D721Med (cell line): ENCODE results near the gene CCNI2.

Experiments
- DNase-seq: peaks from one replicate; pipeline ENCODE4 v3.0.0; 2011; ENCODE audit warnings: low spot score; ENCODE audit not compliant: insufficient read length
- FAIRE-seq: peaks from 2 replicates; lab custom pipeline; 2011; peaks lifted over from hg19 to GRCh38; lab: Jason Lieb, UNC
- CTCF ChIP-seq: IDR thresholded peaks from 2 replicates; pipeline ENCODE4 v1.5.1; 2012; ENCODE audit warnings: mild to moderate bottlenecking, control low read depth; ENCODE audit not compliant: insufficient read depth; ENCODE audit errors: missing control alignments

CCNI2 gene

GRCh38 chr5:132729896-132730295 lies 17.3 kb upstream of the CCNI2 start:
- no peak for FAIRE-seq
- no peak for DNase-seq
- no peak for TF ChIP-seq CTCF

DNA sequence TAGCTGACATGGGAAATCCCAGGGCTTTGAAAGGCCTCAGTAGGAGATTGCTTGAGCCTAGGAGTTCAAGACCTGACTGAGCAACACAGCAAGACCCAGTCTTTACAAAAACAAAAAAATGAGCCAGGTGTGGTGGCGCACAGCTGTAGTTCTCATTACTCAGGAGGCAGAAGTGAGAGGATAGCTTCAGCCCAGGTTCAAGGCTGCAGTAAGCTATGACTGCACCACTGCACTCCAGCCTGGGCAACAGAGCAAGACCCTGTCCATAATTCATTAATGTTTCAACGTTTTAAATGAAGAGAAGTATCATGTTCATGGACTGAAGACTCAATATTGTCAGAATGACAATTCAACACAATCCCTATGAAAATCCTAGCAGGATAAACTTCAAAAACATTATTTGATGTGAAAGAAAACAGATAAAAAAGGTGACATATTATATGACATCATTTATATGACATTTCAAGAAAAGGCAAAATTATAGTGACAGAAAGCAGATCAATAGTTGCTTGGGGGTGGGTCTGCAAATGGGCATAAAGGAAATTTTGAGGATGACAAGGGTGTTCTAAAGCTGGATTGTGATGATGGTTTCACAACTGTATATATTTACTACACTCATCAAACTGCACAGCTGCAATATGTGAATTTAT lies 13.6 kb upstream of the CCNI2 start:
- DNase-seq: no peak
- no peak for FAIRE-seq
- no peak for TF ChIP-seq CTCF

GRCh38 chr5:132734687-132735086 lies 12.5 kb upstream of the CCNI2 start:
- no peak for DNase-seq
- FAIRE-seq: no peak
- no peak for TF ChIP-seq CTCF

DNA sequence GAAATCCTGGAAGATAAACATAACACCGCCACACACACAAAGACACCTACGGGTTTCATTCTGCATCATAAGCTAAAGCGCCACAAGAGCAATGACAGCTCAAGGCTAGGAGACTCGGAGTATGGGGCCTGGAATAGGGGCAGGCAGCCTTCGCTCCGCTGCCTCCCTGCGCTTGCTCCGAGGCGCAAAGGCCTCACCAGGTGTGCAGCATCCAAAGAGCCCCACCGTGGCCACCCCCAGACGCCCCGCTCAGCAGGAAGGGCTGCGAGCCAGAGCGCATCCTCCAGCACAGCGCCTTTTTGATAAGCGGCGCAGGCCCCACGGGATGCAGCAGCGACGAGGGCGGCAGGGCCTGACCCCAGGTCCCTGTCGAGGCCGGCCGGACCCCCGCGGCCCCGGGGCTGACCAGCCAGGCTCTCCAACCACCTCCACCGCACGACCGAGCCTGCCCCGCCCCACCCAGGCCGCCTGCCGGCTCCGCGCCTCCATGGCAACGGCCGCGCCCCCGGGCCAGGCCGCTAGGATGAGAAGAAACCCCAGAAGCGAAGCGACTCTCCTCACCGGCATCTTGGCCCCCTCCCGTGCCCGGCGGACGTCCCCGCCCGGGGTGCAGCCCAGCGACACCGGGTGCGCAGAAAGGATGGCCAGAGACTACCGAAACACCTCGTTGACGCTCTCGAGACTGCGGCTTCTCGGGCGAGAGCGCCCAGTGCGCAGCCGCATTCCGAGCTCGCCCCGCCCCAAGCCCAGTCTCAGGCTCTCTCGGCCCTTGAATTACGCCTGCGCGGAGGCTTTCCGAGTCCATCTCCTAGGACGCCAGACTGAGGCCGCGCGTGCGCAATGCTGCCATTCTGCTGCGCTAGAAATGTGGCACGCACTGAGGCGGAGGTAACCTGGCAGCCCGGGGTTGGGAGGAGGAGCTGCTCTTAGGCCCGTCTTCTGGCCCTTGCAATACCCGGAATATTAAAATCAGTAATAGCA lies 10.1 kb upstream of the CCNI2 start, which contains the start of gene KIF3A:
Gene KIF3A, minus strand, starts transcription at position 694 of the 981 bp plus-strand sequence. Its CDS starts 127 bp downstream, at position 567.
- FAIRE-seq (no peak), DNase-seq (peak; percentile 95)
- no peak for TF ChIP-seq CTCF

DNA sequence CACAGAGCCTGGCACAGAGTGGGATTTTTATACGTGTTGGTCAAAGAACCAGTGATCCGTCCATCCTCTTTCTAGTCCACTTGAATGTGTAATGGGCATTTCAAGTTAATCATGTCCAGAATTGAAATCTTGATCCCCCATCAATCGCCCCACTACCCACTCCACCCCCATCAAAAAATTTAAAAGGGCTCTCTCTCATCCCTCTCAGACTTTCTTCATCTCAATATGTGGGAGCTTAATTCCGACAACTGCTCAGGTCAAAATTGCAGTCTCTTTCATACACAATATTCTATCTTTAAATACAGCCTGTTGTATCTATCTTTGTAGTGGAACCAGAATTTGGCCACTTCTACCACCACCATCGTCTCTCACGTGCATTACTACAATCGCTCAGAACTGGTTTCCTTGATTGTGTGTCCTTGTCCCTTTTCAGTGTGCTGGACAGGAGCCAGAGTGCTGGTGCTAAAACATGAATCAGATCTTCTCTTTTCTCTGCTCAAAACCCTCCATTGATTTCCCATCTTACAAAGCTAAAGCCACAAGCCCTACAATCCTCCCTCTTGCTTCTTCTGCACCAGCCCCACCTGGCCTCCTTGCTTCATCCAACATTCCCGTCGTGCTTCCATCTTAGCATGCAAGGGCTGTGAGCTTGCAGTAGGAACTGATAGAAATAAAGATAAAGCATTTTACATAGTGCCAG lies 9.1 kb upstream of the CCNI2 start:
- DNase-seq (no peak), FAIRE-seq (no peak)
- TF ChIP-seq CTCF: no peak

- FAIRE-seq (no peak), DNase-seq (no peak)
- no peak for TF ChIP-seq CTCF
Measured at GRCh38 chr5:132739232-132739631, 8.0 kb upstream of the CCNI2 start.
